Mesothelial cell of epicardium (in vitro differentiated cells): ENCODE data around the gene TUBB1. TPM values are rescaled to one million over a fixed set of nuclear protein-coding genes. Genes with fewer than 3 reads are reported as not detected.

Experiments
- DNase-seq, 2 experiments: peaks; one replicate each; pipeline ENCODE4 v3.0.0; 2021; ENCODE audit warnings: low spot score in 2 of 2; ENCODE audit not compliant: unreplicated experiment in 2 of 2
- H3K27ac Mint-ChIP-seq: 2 replicates; pipeline ENCODE4 v1.8.0; 2021; ENCODE audit warnings: mixed read lengths
- H3K27me3 Mint-ChIP-seq: 2 replicates; pipeline ENCODE4 v1.8.0; 2021; ENCODE audit warnings: low read depth, mixed read lengths
- H3K36me3 Mint-ChIP-seq: 2 replicates; pipeline ENCODE4 v1.8.0; 2021; ENCODE audit warnings: mixed read lengths
- H3K4me1 Mint-ChIP-seq: 2 replicates; pipeline ENCODE4 v1.8.0; 2021; ENCODE audit warnings: mixed read lengths
- H3K4me3 Mint-ChIP-seq: 2 replicates; pipeline ENCODE4 v1.8.0; 2021; ENCODE audit warnings: mild to moderate bottlenecking, moderate library complexity, mixed read lengths
- H3K9me3 Mint-ChIP-seq: 2 replicates; pipeline ENCODE4 v1.8.0; 2021; ENCODE audit warnings: mixed read lengths
- total RNA-seq: library from RNA; stranded (reverse); gene quantifications from 3 replicates; pipeline ENCODE4 v1.2.1, GENCODE V29; 2021
- TF ChIP-seq, protein P1 (sequence below): fragments of 200-600 bp; sonication (generic); IDR thresholded peaks from one replicate; pipeline ENCODE4 v1.5.0; 2021; ENCODE audit warnings: antibody characterized with exemption; ENCODE audit not compliant: unreplicated experiment

The TUBB1 gene
- total RNA-seq, 1 donor from 2014 or later: not detected

DNA sequence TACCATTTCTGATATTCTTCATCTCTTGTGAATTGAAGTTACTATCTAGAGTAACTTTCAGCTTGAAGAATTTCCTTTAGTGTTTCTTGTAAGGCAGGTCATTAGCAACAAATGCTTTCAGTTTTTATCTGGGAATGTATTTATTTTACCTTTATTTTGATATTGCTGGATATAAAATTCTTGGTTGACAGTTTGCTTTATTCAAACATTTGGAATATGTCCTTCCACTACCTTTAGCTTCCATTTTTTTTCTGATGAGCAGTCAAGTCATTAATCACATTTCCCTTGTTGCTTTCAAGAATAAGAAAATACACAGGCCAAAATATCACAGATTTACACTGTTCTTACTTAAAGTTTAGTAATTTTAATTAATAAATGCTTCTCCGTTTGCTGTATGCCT, 43.9 kb upstream of the TUBB1 start:
- peaks cover 33% of the 10 kb centered on the region for H3K9me3 Mint-ChIP-seq
- TF ChIP-seq, protein P1, sequence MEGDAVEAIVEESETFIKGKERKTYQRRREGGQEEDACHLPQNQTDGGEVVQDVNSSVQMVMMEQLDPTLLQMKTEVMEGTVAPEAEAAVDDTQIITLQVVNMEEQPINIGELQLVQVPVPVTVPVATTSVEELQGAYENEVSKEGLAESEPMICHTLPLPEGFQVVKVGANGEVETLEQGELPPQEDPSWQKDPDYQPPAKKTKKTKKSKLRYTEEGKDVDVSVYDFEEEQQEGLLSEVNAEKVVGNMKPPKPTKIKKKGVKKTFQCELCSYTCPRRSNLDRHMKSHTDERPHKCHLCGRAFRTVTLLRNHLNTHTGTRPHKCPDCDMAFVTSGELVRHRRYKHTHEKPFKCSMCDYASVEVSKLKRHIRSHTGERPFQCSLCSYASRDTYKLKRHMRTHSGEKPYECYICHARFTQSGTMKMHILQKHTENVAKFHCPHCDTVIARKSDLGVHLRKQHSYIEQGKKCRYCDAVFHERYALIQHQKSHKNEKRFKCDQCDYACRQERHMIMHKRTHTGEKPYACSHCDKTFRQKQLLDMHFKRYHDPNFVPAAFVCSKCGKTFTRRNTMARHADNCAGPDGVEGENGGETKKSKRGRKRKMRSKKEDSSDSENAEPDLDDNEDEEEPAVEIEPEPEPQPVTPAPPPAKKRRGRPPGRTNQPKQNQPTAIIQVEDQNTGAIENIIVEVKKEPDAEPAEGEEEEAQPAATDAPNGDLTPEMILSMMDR: no peak
- no peaks in the 10 kb centered on the region for H3K27me3 Mint-ChIP-seq
- peaks cover 10% of the 10 kb centered on the region for H3K36me3 Mint-ChIP-seq
- no peaks in the 10 kb centered on the region for H3K4me1 Mint-ChIP-seq
- DNase-seq: no peak
- H3K27ac Mint-ChIP-seq: no peak overlapping the region
- no peak overlapping the region for H3K4me3 Mint-ChIP-seq

DNA sequence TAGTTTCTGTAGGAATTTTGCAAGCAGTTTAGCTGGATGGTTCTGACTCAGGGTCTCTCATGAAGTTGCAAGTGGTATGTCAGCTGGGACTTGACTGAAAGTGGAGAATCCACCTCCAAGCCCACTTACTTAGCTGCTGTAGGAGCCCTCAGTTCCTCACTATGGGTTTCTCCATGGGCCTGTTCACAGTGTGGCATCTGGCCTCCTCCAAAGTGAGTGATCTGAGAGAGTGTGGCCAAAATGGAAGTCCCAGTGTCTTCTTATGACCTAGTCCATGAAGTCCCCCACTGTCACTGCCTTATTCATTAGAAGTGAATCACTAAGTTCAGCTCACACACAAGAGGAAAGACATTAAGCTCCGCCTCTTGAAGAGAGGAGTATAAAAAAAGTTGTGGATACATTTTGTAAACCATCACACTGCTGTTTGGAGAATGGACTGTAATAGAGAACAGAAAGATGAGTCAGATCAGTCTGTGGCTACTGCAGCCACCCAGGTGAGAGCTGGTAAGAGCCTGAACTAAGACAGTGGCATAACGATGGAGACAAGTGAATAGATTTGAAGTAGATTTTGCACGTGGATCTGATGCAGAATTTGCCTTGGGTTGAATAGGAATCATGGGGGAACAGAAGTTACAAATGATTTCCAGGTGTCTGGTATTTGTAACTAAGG, 43.0 kb upstream of the TUBB1 start:
- no peak overlapping the region for H3K4me3 Mint-ChIP-seq
- no peaks in the 10 kb centered on the region for H3K27me3 Mint-ChIP-seq
- DNase-seq: no peak
- peaks cover 10% of the 10 kb centered on the region for H3K36me3 Mint-ChIP-seq
- no peak overlapping the region for H3K27ac Mint-ChIP-seq
- H3K4me1 Mint-ChIP-seq: no peaks in the 10 kb centered on the region
- TF ChIP-seq, protein P1: no peak
- H3K9me3 Mint-ChIP-seq: peaks cover 32% of the 10 kb centered on the region

DNA sequence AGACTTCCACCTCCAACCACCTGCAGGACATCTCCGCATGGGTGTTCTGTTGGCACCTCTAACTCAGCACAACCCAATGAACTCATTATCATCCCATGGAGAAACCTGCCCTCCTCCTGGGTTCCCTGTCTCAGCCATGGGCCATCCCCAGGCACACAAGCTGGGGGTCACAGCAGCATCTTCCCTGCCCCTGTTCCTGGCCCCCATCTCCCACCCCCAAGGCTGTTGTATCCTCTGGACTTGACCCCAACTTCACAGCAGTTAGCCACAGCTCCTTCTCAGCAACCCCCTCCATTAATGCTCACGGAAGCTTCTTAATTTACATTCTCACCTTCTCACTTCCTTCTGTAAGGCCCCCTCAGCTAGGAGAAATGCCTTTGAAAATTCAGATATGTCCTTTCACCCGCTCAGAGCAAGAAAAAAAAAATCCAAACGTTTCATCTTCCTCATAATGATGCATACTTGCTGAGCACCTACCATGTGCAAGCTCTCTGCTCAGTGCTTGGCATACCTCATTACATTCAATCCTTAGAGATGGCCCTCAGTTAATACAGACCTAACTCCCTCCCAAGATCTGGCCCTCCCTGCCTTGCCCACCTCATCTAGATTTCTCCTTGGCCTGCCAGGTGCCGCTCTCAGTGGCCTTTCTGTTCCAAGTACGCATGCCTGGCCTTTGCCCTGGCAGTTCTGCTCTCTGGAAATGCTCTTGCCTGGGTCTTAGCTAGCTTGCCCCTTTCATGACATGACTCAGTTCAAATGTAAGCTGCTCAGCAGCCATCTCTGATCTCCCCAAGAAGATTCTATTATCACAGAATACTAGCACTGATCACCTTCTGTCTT, 40.7 kb upstream of the TUBB1 start:
- Mint-ChIP-seq H3K4me3 (no peak overlapping the region), H3K27me3 (no peaks in the 10 kb centered on the region), H3K36me3 (peaks cover 10% of the 10 kb centered on the region), H3K9me3 (peaks cover 32% of the 10 kb centered on the region), H3K4me1 (peaks cover 10% of the 10 kb centered on the region), H3K27ac (no peak overlapping the region)
- DNase-seq: no peak
- TF ChIP-seq, protein P1: no peak

DNA sequence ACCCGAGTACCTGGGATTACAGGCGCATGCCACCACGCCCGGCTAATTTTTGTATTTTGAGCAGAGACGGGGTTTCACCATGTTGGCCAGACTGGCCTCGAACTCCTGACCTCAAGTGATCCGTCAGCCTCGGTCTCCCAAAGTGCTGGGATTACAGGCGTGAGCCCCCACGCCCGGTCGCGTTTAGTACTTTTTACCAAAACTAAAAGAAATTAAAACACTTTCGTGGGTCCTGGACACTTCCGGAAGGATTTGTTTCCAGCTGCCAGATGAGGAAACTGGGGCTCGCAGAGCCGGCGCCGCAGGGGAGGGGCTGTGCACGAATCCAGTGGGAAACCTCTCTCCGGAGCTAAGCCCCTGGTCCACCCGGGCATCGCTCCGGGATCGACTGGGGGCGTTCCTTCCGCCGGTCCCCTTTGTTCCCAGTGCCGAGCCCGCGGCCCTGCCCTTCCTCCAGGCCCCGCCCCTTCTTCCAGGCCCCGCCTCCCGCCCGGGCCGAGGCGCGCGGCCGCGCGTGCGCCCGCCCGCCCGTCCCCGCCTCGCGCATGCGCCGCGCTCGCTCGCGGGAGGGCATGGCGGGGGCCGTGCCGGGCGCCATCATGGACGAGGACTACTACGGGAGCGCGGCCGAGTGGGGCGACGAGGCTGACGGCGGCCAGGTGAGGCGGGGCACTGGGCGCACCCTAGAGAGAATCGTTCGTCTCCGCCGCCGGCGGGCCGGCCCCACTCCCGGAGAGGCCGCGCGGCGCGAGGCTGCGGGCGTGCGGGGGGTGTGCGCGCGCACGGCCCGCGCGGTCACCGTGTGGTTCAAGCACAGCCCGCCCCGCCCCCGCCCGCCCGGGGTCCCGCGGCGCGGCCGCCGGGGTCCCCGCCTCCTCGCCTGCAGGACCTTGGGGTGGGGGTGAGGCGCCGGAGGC, 38.3 kb upstream of the TUBB1 start, which contains the start of gene NELFCD:
Gene NELFCD (plus strand): TSS at position 546 of the 917 bp plus-strand sequence. CDS start 54 bp downstream, at position 600.
- DNase-seq: peak; percentile 86 to 92
- H3K9me3 Mint-ChIP-seq: peaks cover 14% of the 10 kb centered on the region
- no peaks in the 10 kb centered on the region for H3K27me3 Mint-ChIP-seq
- peak within 1 kb of the TSS; percentile 91 for H3K27ac Mint-ChIP-seq
- H3K4me1 Mint-ChIP-seq: peaks cover 25% of the 10 kb centered on the region
- H3K36me3 Mint-ChIP-seq: peaks cover 3% of the 10 kb centered on the region
- peak within 1 kb of the TSS; percentile 85 for H3K4me3 Mint-ChIP-seq
- TF ChIP-seq, protein P1: no peak

DNA sequence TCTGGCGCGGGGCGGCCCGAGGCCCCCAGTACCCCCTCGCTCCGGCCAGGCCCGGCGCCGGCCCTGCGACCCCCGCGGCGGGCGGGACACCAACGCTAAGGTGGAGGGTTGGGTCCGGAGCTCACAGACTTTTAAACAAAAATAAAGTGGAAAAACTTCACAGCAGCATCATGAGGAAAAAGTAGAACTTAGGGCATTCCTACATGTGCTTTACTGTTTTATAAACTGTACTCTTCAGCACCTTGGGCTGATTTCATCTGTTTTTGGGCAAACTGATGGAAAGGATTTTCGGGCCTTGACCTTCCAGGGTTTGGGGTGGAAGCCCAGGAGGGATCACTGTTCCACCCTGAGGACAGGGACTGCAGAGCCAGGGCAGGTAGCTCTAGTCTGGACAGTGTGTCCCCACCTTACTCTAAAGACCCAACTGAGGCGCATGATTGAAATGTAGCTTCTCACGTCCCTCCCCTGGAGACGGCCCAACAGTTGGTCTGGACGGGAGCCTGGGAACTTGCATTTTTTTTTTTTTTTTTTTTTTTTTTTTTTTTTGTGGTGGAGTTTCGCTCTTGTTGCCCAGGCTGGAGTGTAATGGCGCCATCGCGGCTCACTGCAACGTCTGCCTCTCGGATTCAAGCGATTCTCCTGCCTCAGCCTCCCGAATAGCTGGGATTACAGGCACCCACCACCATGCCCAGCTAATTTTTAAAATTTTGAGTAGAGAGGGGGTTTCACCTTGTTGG, 37.4 kb upstream of the TUBB1 start:
- Mint-ChIP-seq H3K27me3 (no peaks in the 10 kb centered on the region), H3K4me1 (peaks cover 29% of the 10 kb centered on the region), H3K27ac (peak overlapping the region; percentile 91), H3K4me3 (peak overlapping the region; percentile 85), H3K36me3 (peaks cover 5% of the 10 kb centered on the region), H3K9me3 (peaks cover 6% of the 10 kb centered on the region)
- no peak for DNase-seq
- TF ChIP-seq, protein P1: no peak
